Neural crest cell (in vitro differentiated cells): Measurements from ENCODE around the gene SGK1. TPM values are rescaled to one million over a fixed set of nuclear protein-coding genes. Genes with fewer than 3 reads are reported as not detected.

Experiments used
- DNase-seq: peaks from one replicate; pipeline ENCODE4 v3.0.0; 2021; ENCODE audit warnings: low read depth, mixed read lengths, low spot score
- H3K27ac Mint-ChIP-seq: one replicate; pipeline ENCODE4 v1.8.0; 2021; ENCODE audit warnings: mild to moderate bottlenecking, mixed read lengths; ENCODE audit not compliant: unreplicated experiment
- H3K27me3 Mint-ChIP-seq: 2 replicates; pipeline ENCODE4 v1.8.0; 2021; ENCODE audit warnings: low read depth, mild to moderate bottlenecking, mixed read lengths
- H3K36me3 Mint-ChIP-seq: 2 replicates; pipeline ENCODE4 v1.8.0; 2021; ENCODE audit warnings: low read depth, mild to moderate bottlenecking, mixed read lengths
- H3K4me1 Mint-ChIP-seq: 2 replicates; pipeline ENCODE4 v1.8.0; 2021; ENCODE audit warnings: mixed read lengths
- H3K4me3 Mint-ChIP-seq: one replicate; pipeline ENCODE4 v1.8.0; 2021; ENCODE audit warnings: mild to moderate bottlenecking, mixed read lengths
- H3K9me3 Mint-ChIP-seq: 2 replicates; pipeline ENCODE4 v1.8.0; 2021; ENCODE audit warnings: mixed read lengths
- CTCF ChIP-seq: fragments of 200-600 bp; sonication (generic); conservative IDR thresholded peaks from 2 replicates; pipeline ENCODE4 v1.5.0; 2021; ENCODE audit warnings: antibody characterized with exemption, mild to moderate bottlenecking
- total RNA-seq: library from RNA; stranded (reverse); gene quantifications from 2 replicates; pipeline ENCODE4 v1.2.1, GENCODE V29; 2021

The SGK1 gene
- total RNA-seq, 1 donor from 2014 or later: 5.9 TPM

- no peaks in the 10 kb centered on the region for H3K36me3 Mint-ChIP-seq
- no peaks in the 10 kb centered on the region for H3K4me1 Mint-ChIP-seq
- no peak for DNase-seq
- H3K27ac Mint-ChIP-seq: no peak overlapping the region
- no peaks in the 10 kb centered on the region for H3K9me3 Mint-ChIP-seq
- H3K27me3 Mint-ChIP-seq: no peaks in the 10 kb centered on the region
- TF ChIP-seq CTCF: no peak
- H3K4me3 Mint-ChIP-seq: no peak overlapping the region
These were observed 22.5 kb upstream of the SGK1 start for GRCh38 chr6:134340179-134340975.

- Mint-ChIP-seq H3K27me3 (no peaks in the 10 kb centered on the region), H3K27ac (no peak overlapping the region), H3K9me3 (no peaks in the 10 kb centered on the region), H3K4me3 (no peak overlapping the region), H3K36me3 (no peaks in the 10 kb centered on the region), H3K4me1 (no peaks in the 10 kb centered on the region)
- DNase-seq: no peak
- TF ChIP-seq CTCF: no peak
These were observed 21.3 kb upstream of the SGK1 start for GRCh38 chr6:134339216-134339615.

- Mint-ChIP-seq H3K27me3 (no peaks in the 10 kb centered on the region), H3K36me3 (no peaks in the 10 kb centered on the region), H3K27ac (no peak overlapping the region), H3K4me1 (no peaks in the 10 kb centered on the region), H3K4me3 (no peak overlapping the region), H3K9me3 (peaks cover 1% of the 10 kb centered on the region)
- no peak for TF ChIP-seq CTCF
- no peak for DNase-seq
These were observed 13.3 kb upstream of the SGK1 start for GRCh38 chr6:134331256-134331655.

- H3K36me3 Mint-ChIP-seq: no peaks in the 10 kb centered on the region
- H3K27me3 Mint-ChIP-seq: no peaks in the 10 kb centered on the region
- no peak overlapping the region for H3K27ac Mint-ChIP-seq
- peaks cover 2% of the 10 kb centered on the region for H3K9me3 Mint-ChIP-seq
- no peak for DNase-seq
- H3K4me1 Mint-ChIP-seq: no peaks in the 10 kb centered on the region
- H3K4me3 Mint-ChIP-seq: no peak overlapping the region
- no peak for TF ChIP-seq CTCF
These were observed 12.6 kb upstream of the SGK1 start for GRCh38 chr6:134330555-134330954.

- DNase-seq: no peak
- Mint-ChIP-seq H3K9me3 (peaks cover 2% of the 10 kb centered on the region), H3K4me3 (no peak overlapping the region), H3K27ac (no peak overlapping the region), H3K36me3 (no peaks in the 10 kb centered on the region), H3K27me3 (peaks cover under 1% of the 10 kb centered on the region), H3K4me1 (no peaks in the 10 kb centered on the region)
- TF ChIP-seq CTCF: no peak
These were observed 10.9 kb upstream of the SGK1 start for GRCh38 chr6:134328792-134329191.
